Body of pancreas (tissue), 4 donors: ENCODE measurements around the gene SH2D3C. TPM values are rescaled to one million over a fixed set of nuclear protein-coding genes. Genes with fewer than 3 reads are reported as not detected.

Experiments used
- ATAC-seq: fragments of 150-250 bp; one replicate; pipeline ENCODE4 v1.9.1; 2016
- DNase-seq, 4 donors: peaks; one replicate each; pipeline ENCODE4 v3.0.0-alpha.2; 2019
- H3K27ac ChIP-seq, 4 donors: fragments of 200-600 bp; sonication (generic); 1 replicate in 3 of 4; 2 replicates in 1 of 4; pipeline versions ENCODE4 v1.5.1 to v1.6.1; 2016 to 2019; ENCODE audit warnings: mild to moderate bottlenecking in 1 of 4, mixed read lengths in 1 of 4, moderate library complexity in 1 of 4
- H3K27me3 ChIP-seq, 2 donors: fragments of 200-600 bp; sonication (generic); one replicate each; pipeline ENCODE4 v1.6.0; 2016; ENCODE audit warnings: mild to moderate bottlenecking in 1 of 2
- H3K36me3 ChIP-seq, 2 donors: fragments of 200-600 bp; sonication (generic); replicated peaks in 1 of 2; 2 replicates each; pipeline ENCODE4 v1.5.1; 2016; ENCODE audit warnings: low read depth in 2 of 2; ENCODE audit not compliant: insufficient read depth in 1 of 2
- H3K4me1 ChIP-seq: fragments of 200-600 bp; sonication (generic); one replicate; pipeline ENCODE4 v1.6.0; 2016
- H3K4me3 ChIP-seq, 2 donors: fragments of 200-600 bp; sonication (generic); 1 replicate in 1 of 2; 2 replicates in 1 of 2; pipeline ENCODE4 v1.5.1; 2016 to 2019
- H3K9me3 ChIP-seq, 3 donors: fragments of 200-600 bp; sonication (generic); 1 replicate in 2 of 3; 2 replicates in 1 of 3; pipeline ENCODE4 v1.5.1; 2016
- CTCF ChIP-seq, 7 experiments: fragments of 450-650 bp in 4 of 7; fragments of 200-600 bp in 3 of 7; sonication (generic) in 3 of 7; IDR thresholded peaks; one replicate each; pipeline ENCODE4 v1.5.1; 2016 to 2019; ENCODE audit warnings: antibody characterized with exemption in 7 of 7
- POLR2A ChIP-seq, 3 donors: fragments of 450-650 bp; IDR thresholded peaks; one replicate each; pipeline ENCODE4 v1.6.1; 2016; ENCODE audit warnings: antibody characterized with exemption in 3 of 3, mild to moderate bottlenecking in 2 of 3
- WGBS, 2 donors: methylation state at CpG; one replicate each; pipeline ENCODE4 v1.1.5; 2017; 5-methylcytosine and 5-hydroxymethylcytosine counted together
- intact Hi-C: fragments of 100-400 bp; cut with DNase I; formaldehyde crosslinking; loops from one replicate; pipeline ENCODE4 v1.15.1; 2023
- total RNA-seq, 2 donors: library from RNA; depleted of rRNA; stranded (reverse); fragments of >200 nt; gene quantifications; one replicate each; pipeline ENCODE4 v1.1.0, GENCODE V29; 2016

The SH2D3C gene
- total RNA-seq, 2 donors from 2014 or later: 3.3 to 4.2 TPM

GRCh38 chr9:127733614-127734013 is 44.9 kb downstream of the SH2D3C start:
- Histone ChIP-seq H3K27me3 (no peaks in the 10 kb centered on the region), H3K27ac (no peak overlapping the region), H3K4me1 (peaks cover 7% of the 10 kb centered on the region), H3K36me3 (no peaks in the 10 kb centered on the region), H3K9me3 (no peaks in the 10 kb centered on the region), H3K4me3 (no peak overlapping the region)
- WGBS, 2 donors: 60 to 75% methylated on average over 1 to 2 of the region's 2 CpGs
- intact Hi-C loops: loop anchor here (5.0 to 10.0 kb wide), 4 partner anchors 49 to 189 kb away; partner anchors contain the start of gene AK1
- ATAC-seq (no peak), DNase-seq (no peak)
- TF ChIP-seq CTCF (IDR thresholded peaks at IDR 0.05) (no peak), POLR2A (IDR thresholded peaks at IDR 0.05) (no peak)

GRCh38 chr9:127732444-127732843 is 46.0 kb downstream of the SH2D3C start:
- no peaks in the 10 kb centered on the region for H3K27me3 ChIP-seq
- DNase-seq (no peak), ATAC-seq (no peak)
- H3K27ac ChIP-seq: no peak overlapping the region
- intact Hi-C loops: loop anchor here (5.0 to 10.0 kb wide), 4 partner anchors 50 to 190 kb away; partner anchors contain the start of gene AK1
- no peak for TF ChIP-seq POLR2A (IDR thresholded peaks at IDR 0.05)
- TF ChIP-seq CTCF (IDR thresholded peaks at IDR 0.05): no peak
- H3K4me3 ChIP-seq: no peak overlapping the region
- peaks cover 7% of the 10 kb centered on the region for H3K4me1 ChIP-seq
- H3K9me3 ChIP-seq: no peaks in the 10 kb centered on the region
- WGBS, 2 donors: 90 to 91% methylated on average over 6 to 11 of the region's 21 CpGs
- H3K36me3 ChIP-seq: no peaks in the 10 kb centered on the region

- Histone ChIP-seq H3K36me3 (no peaks in the 10 kb centered on the region), H3K4me1 (peaks cover 7% of the 10 kb centered on the region), H3K4me3 (no peak overlapping the region), H3K27me3 (no peaks in the 10 kb centered on the region), H3K27ac (no peak overlapping the region), H3K9me3 (no peaks in the 10 kb centered on the region)
- ATAC-seq (no peak), DNase-seq (no peak)
- 79 to 90% methylated on average over 15 to 16 of the region's 16 CpGs for WGBS, 2 donors
- TF ChIP-seq POLR2A (IDR thresholded peaks at IDR 0.05): no peak
- TF ChIP-seq CTCF (IDR thresholded peaks at IDR 0.05): no peak
- intact Hi-C loops: loop anchor here (5.0 to 10.0 kb wide), 4 partner anchors 50 to 190 kb away; partner anchors contain the start of gene AK1
These were observed 46.5 kb downstream of the SH2D3C start for GRCh38 chr9:127731938-127732337.

GRCh38 chr9:127730799-127731410 is 47.6 kb downstream of the SH2D3C start:
- Histone ChIP-seq H3K27me3 (no peaks in the 10 kb centered on the region), H3K36me3 (no peaks in the 10 kb centered on the region), H3K4me1 (peaks cover 7% of the 10 kb centered on the region), H3K9me3 (no peaks in the 10 kb centered on the region), H3K4me3 (no peak overlapping the region), H3K27ac (no peak overlapping the region)
- no peak for ATAC-seq
- WGBS, 2 donors: 72 to 76% methylated on average over 5 to 6 of the region's 9 CpGs
- no peak for DNase-seq
- intact Hi-C loops: loop anchor here (5.0 to 10.0 kb wide), 4 partner anchors 51 to 191 kb away; partner anchors contain the start of gene AK1
- TF ChIP-seq POLR2A (IDR thresholded peaks at IDR 0.05): no peak
- no peak for TF ChIP-seq CTCF (IDR thresholded peaks at IDR 0.05)

- ATAC-seq (no peak), DNase-seq (no peak)
- no peaks in the 10 kb centered on the region for H3K27me3 ChIP-seq
- WGBS, 2 donors: 91 to 100% methylated on average over 5 to 9 of the region's 9 CpGs
- TF ChIP-seq POLR2A (IDR thresholded peaks at IDR 0.05): no peak
- no peak for TF ChIP-seq CTCF (IDR thresholded peaks at IDR 0.05)
- peaks cover 7% of the 10 kb centered on the region for H3K4me1 ChIP-seq
- no peaks in the 10 kb centered on the region for H3K9me3 ChIP-seq
- H3K36me3 ChIP-seq: no peaks in the 10 kb centered on the region
- H3K27ac ChIP-seq: no peak overlapping the region
- intact Hi-C loops: loop anchor here (5.0 to 10.0 kb wide), 4 partner anchors 52 to 192 kb away; partner anchors contain the start of gene AK1
- H3K4me3 ChIP-seq: no peak overlapping the region
These were observed 48.2 kb downstream of the SH2D3C start for GRCh38 chr9:127730262-127730661.
